Adrenal gland (tissue), 12 donors: Measurements from ENCODE around the gene ZBTB46. TPM values are rescaled to one million over a fixed set of nuclear protein-coding genes. Genes with fewer than 3 reads are reported as not detected.
A peak's percentile ranks its signal among the peaks of the same experiment; 100 is the strongest.

Source experiments
- DNase-seq, 7 donors: peaks; one replicate each; pipeline ENCODE4 v3.0.0-alpha.2; 2019 to 2020
- H3K27ac ChIP-seq, 5 donors: fragments of 200-600 bp; sonication (generic) in 4 of 5; 1 replicate in 3 of 5; 2 replicates in 2 of 5; pipeline versions ENCODE4 v1.5.1 to v1.8.0; 2016 to 2020; ENCODE audit warnings: mild to moderate bottlenecking in 1 of 5
- H3K27me3 ChIP-seq: fragments of 200-600 bp; 2 replicates; pipeline ENCODE4 v1.8.0; 2021
- H3K36me3 ChIP-seq, 2 donors: fragments of 200-600 bp; replicated peaks in 1 of 2; 1 replicate in 1 of 2; 2 replicates in 1 of 2; pipeline versions ENCODE4 v1.5.1 to v1.8.0; 2018 to 2022
- H3K4me1 ChIP-seq, 2 donors: fragments of 200-600 bp; replicated peaks in 1 of 2; 1 replicate in 1 of 2; 2 replicates in 1 of 2; pipeline versions ENCODE4 v1.5.1 to v1.8.0; 2018 to 2021
- H3K4me3 ChIP-seq, 4 donors: fragments of 200-600 bp; sonication (generic) in 3 of 4; one replicate each; pipeline ENCODE4 v1.5.1; 2016 to 2018
- H3K9me3 ChIP-seq, 3 donors: fragments of 200-600 bp; sonication (generic) in 1 of 3; replicated peaks in 1 of 3; 1 replicate in 2 of 3; 2 replicates in 1 of 3; pipeline versions ENCODE4 v1.5.1 to v1.8.0; 2016 to 2021
- POLR2A ChIP-seq, 2 donors: fragments of 450-650 bp; IDR thresholded peaks; one replicate each; pipeline ENCODE4 v1.6.1; 2017; ENCODE audit warnings: antibody characterized with exemption in 2 of 2, mild to moderate bottlenecking in 2 of 2, moderate library complexity in 1 of 2
- whole genome bisulfite sequencing, 4 donors: extraction: QIAGEN DNeasy Blood & Tissue Kit in 2 of 4; methylation state at CpG; one replicate each; pipeline versions ENCODE4 v1.1.5 to v1.1.7; 2013 to 2017; 5-methylcytosine and 5-hydroxymethylcytosine counted together
- intact Hi-C, 2 donors: fragments of 100-400 bp; cut with DNase I; formaldehyde crosslinking; loops; one replicate each; pipeline versions ENCODE4 v1.14.1 to v1.15.0; 2022 to 2023
- polyA plus RNA-seq, 3 donors: library from polyadenylated mRNA; stranded (reverse); fragments of 200-250 nt in 2 of 3; fragments of 350-450 nt in 1 of 3; fragmentation: Illumina TruSeq in 1 of 3; extraction: RNeasy Lipid Tissue Mini Kit (QIAGEN cat#74804) in 1 of 3; gene quantifications; one replicate each; pipeline ENCODE4 v1.2.3, GENCODE V29; 2013 to 2014
- total RNA-seq, 9 donors: library from RNA; depleted of rRNA in 4 of 9; stranded (reverse); fragments of >200 nt in 4 of 9; fragments of 120-200 nt in 1 of 9; fragmentation: NEBNext Ultra II Directional in 1 of 9; extraction: Animal tissue kit (Norgen Biotek cat#: 25700) in 1 of 9; gene quantifications; one replicate each; pipeline versions ENCODE4 v1.1.0 to v1.2.4, GENCODE V29; 2013 to 2023
- TF ChIP-seq, protein P1 (sequence below), 6 experiments: fragments of 450-650 bp in 4 of 6; fragments of 200-600 bp in 2 of 6; sonication (generic) in 1 of 6; IDR thresholded peaks; 1 replicate in 5 of 6; 2 replicates in 1 of 6; pipeline versions ENCODE4 v1.5.1 to v1.8.0; 2016 to 2021; ENCODE audit warnings: antibody characterized with exemption in 6 of 6, mild to moderate bottlenecking in 2 of 6, moderate library complexity in 1 of 6
- donor health status: healthy with polysubstance abuse.
- donor health status: Bipolar disorder and iron deficiency.
- donor health status: DM: yes; HTN: yes; CAD: no.
- donor health status: DM: no; HTN: no; CAD: no.
- donor health status: DM: no; HTN: no; CAD: no.
- donor health status: DM: yes; HTN: yes; CAD: no.

The ZBTB46 gene
- total and polyA plus RNA-seq, 12 donors = 0.77 to 22.4 (median 10.6) TPM

- TF ChIP-seq POLR2A (IDR thresholded peaks at IDR 0.05) = no peak
- TF ChIP-seq, protein P1, sequence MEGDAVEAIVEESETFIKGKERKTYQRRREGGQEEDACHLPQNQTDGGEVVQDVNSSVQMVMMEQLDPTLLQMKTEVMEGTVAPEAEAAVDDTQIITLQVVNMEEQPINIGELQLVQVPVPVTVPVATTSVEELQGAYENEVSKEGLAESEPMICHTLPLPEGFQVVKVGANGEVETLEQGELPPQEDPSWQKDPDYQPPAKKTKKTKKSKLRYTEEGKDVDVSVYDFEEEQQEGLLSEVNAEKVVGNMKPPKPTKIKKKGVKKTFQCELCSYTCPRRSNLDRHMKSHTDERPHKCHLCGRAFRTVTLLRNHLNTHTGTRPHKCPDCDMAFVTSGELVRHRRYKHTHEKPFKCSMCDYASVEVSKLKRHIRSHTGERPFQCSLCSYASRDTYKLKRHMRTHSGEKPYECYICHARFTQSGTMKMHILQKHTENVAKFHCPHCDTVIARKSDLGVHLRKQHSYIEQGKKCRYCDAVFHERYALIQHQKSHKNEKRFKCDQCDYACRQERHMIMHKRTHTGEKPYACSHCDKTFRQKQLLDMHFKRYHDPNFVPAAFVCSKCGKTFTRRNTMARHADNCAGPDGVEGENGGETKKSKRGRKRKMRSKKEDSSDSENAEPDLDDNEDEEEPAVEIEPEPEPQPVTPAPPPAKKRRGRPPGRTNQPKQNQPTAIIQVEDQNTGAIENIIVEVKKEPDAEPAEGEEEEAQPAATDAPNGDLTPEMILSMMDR (IDR thresholded peaks at IDR 0.05) = no peak
- intact Hi-C loops = no loop called here
- Histone ChIP-seq H3K4me3 (peak overlapping the region in 1 of 4 donors; percentile 83), H3K27me3 (no peaks in the 10 kb centered on the region), H3K27ac (peak overlapping the region; percentile 33 to 94 (median 85)), H3K36me3 (peaks cover 0 to 29% of the 10 kb centered on the region in 2 donors), H3K9me3 (no peaks in the 10 kb centered on the region), H3K4me1 (peaks cover 36 to 42% of the 10 kb centered on the region in 2 donors)
- 34 to 68% (median 62%) methylated on average over 9 to 30 of the region's 30 CpGs for WGBS, 4 donors
- peak in 4 of 7 donors; percentile 11 to 43 (median 34) for DNase-seq
Observed at GRCh38 chr20:63741676-63742380, 89.2 kb downstream of the ZBTB46 start.

DNA sequence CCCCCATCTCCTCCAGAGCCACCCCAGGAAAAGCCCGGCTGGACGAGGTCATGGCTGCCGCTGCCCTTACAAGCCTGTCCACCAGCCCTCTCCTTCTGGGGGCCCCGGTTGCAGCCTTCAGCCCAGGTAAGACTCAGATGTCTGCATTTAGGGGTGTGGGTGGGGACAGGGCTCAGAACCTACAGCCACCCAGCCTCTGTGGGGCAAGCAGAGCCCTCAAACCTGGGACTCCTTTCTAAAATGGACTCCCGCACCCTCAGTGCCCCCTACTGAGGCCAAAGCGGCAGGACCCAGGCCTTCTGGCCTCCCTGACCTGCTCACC, 89.7 kb downstream of the ZBTB46 start:
- Histone ChIP-seq H3K4me3 (peak overlapping the region in 2 of 4 donors; percentile 44 to 83), H3K27ac (peak overlapping the region; percentile 33 to 94 (median 85)), H3K4me1 (peaks cover 36 to 42% of the 10 kb centered on the region in 2 donors), H3K27me3 (no peaks in the 10 kb centered on the region), H3K9me3 (no peaks in the 10 kb centered on the region), H3K36me3 (peaks cover 0 to 29% of the 10 kb centered on the region in 2 donors)
- TF ChIP-seq, protein P1 (IDR thresholded peaks at IDR 0.05) = no peak
- TF ChIP-seq POLR2A (IDR thresholded peaks at IDR 0.05) = no peak
- intact Hi-C loops = no loop called here
- 12 to 26% (median 16%) methylated on average over 6 of the region's 6 CpGs; no CpG with 5 or more reads in 1 of the 4 donors for WGBS, 4 donors
- DNase-seq = no peak

- H3K9me3 ChIP-seq = no peaks in the 10 kb centered on the region
- H3K27ac ChIP-seq = peak overlapping the region; percentile 45 to 94 (median 85)
- intact Hi-C loops = no loop called here
- DNase-seq = peak; percentile 94 to 96 (median 96)
- H3K4me3 ChIP-seq = peak overlapping the region in 2 of 4 donors; percentile 44 to 83
- H3K4me1 ChIP-seq = peaks cover 36 to 42% of the 10 kb centered on the region in 2 donors
- H3K36me3 ChIP-seq = peaks cover 0 to 28% of the 10 kb centered on the region in 2 donors
- H3K27me3 ChIP-seq = no peaks in the 10 kb centered on the region
- WGBS, 4 donors = 0 to 7% (median 2%) methylated on average over 3 to 29 of the region's 29 CpGs
- TF ChIP-seq, protein P1 (IDR thresholded peaks at IDR 0.05) = peak in 5 of 6 experiments; percentile 9 to 53 (median 18)
- peak in 1 of 2 donors; percentile 81 for TF ChIP-seq POLR2A (IDR thresholded peaks at IDR 0.05)
Observed at GRCh38 chr20:63740627-63741353, 90.3 kb downstream of the ZBTB46 start.

DNA sequence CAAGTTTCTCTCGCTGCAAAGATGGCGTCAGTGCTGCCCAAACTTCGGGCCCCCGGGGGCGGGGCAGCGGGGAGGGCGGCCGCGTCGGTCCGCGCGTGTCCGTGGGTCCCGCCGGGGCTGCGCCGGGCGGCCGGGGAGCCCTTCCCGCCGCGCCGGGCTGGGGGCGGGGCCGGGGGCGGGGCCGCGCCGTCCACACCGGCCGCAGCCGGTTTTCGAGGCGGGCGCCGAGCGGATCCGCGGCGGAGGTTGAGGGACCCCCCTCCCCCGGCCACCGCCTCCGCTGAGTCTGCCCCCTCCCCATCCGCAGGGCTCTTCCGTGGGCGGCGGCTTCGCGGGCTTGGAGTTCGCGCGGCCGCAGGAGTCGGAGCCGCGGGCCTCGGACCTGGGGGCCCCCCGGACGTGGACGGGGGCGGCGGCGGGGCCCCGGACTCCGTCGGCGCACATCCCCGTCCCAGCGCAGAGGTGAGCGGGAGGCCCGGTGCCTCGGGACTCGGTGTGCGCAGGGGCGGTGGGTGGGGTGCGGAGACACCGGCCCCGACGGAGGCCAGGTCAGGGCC, 90.9 kb downstream of the ZBTB46 start:
- peak in 6 of 7 donors; percentile 29 to 60 (median 43) for DNase-seq
- H3K36me3 ChIP-seq = peaks cover 0 to 31% of the 10 kb centered on the region in 2 donors
- intact Hi-C loops = no loop called here
- H3K4me1 ChIP-seq = peaks cover 41 to 42% of the 10 kb centered on the region in 2 donors
- no peaks in the 10 kb centered on the region for H3K27me3 ChIP-seq
- TF ChIP-seq, protein P1 (IDR thresholded peaks at IDR 0.05) = no peak
- TF ChIP-seq POLR2A (IDR thresholded peaks at IDR 0.05) = no peak
- WGBS, 4 donors = 0 to 1% (median 0%) methylated on average over 3 to 80 of the region's 80 CpGs; no CpG with 5 or more reads in 1 of the 4 donors
- no peaks in the 10 kb centered on the region for H3K9me3 ChIP-seq
- peak overlapping the region; percentile 45 to 94 (median 85) for H3K27ac ChIP-seq
- H3K4me3 ChIP-seq = peak overlapping the region in 2 of 4 donors; percentile 44 to 83
